ENCODE measurements around the gene FBLN7. TPM values are rescaled to one million over a fixed set of nuclear protein-coding genes. Genes with fewer than 3 reads are reported as not detected.
"Not testable (repeated sequence)": the region's sequence is repeated elsewhere in the genome, so short reads cannot be mapped to it uniquely, and the experiment has no call there.

FBLN7 gene
- total and polyA plus RNA-seq, 9 donors: 5.1 to 17.2 (median 11.7) TPM

GRCh38 chr2:112110966-112111365 lies 27.2 kb upstream of the FBLN7 start:
- peaks cover 10% of the 10 kb centered on the region for H3K9me3 ChIP-seq (replicated peaks; ENCODE audit: control insufficient read depth, low read depth, low read length)
- peaks cover 16% of the 10 kb centered on the region for H3K36me3 ChIP-seq (ENCODE audit: control insufficient read depth, insufficient read depth, low read length)
- no peaks in the 10 kb centered on the region for H3K4me1 ChIP-seq (ENCODE audit: control insufficient read depth, insufficient read depth, low read length)
- H3K4me3 ChIP-seq (ENCODE audit: low read length): no peak overlapping the region
- no CpG with 5 or more reads among the region's 1 CpG for WGBS (ENCODE audit: insufficient coverage)
- no peak overlapping the region for H3K27ac ChIP-seq (ENCODE audit: low read length)
- no peaks in the 10 kb centered on the region for H3K27me3 ChIP-seq (ENCODE audit: control insufficient read depth, insufficient read depth, low read length)
- no peak for DNase-seq

DNA sequence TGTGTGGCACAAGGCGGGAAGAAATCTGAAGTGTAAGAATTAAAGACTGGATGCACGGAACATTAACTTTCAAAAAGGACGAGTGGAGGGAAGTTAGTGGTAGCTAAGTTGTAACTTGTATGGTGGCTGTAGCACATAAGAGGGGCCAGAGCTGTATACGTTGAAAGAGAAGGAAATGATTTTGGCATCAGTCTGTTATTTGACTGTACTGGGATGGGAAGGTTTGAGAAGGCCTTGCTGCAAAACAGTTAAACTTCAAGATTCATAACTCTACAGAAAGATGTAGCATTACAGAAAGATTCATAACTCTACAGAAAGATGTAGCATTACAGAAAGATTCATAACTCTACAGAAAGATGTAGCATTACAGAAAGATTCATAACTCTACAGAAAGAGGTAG lies 24.8 kb upstream of the FBLN7 start:
- not testable (repeated sequence) for H3K27me3 ChIP-seq (ENCODE audit: control insufficient read depth, insufficient read depth, low read length); H3K27ac ChIP-seq (ENCODE audit: low read length); H3K9me3 ChIP-seq (replicated peaks; ENCODE audit: control insufficient read depth, low read depth, low read length); H3K4me1 ChIP-seq (ENCODE audit: control insufficient read depth, insufficient read depth, low read length); H3K4me3 ChIP-seq (ENCODE audit: low read length); DNase-seq
- WGBS (ENCODE audit: insufficient coverage): 88% methylated on average over 3 of the region's 4 CpGs
- H3K36me3 ChIP-seq (ENCODE audit: control insufficient read depth, insufficient read depth, low read length): peaks cover 18% of the 10 kb centered on the region

DNA sequence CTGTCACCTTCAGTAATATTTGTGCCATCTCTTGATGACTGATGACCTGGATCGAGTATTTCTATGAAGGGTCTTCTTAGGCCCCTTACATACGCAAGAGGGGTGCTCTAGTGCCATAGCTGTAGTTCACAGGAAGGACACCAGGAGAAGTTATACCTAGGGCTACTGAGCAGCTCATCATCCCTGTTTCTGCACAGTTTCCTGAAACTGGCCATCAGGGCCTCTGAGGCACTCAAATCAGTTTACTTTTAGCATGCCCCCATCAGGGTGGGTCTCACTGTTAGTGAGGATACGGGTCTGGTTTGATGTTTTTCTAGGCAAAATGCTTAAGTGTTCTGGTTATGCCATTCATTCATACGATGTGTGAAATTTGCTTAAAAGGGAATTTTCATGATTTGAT lies 20.0 kb upstream of the FBLN7 start:
- peaks cover 5% of the 10 kb centered on the region for H3K36me3 ChIP-seq (ENCODE audit: control insufficient read depth, insufficient read depth, low read length)
- H3K27ac ChIP-seq (ENCODE audit: low read length): no peak overlapping the region
- no peak for DNase-seq
- WGBS (ENCODE audit: insufficient coverage): 75% methylated on average over 2 of the region's 4 CpGs
- H3K4me3 ChIP-seq (ENCODE audit: low read length): no peak overlapping the region
- H3K27me3 ChIP-seq (ENCODE audit: control insufficient read depth, insufficient read depth, low read length): no peaks in the 10 kb centered on the region
- H3K4me1 ChIP-seq (ENCODE audit: control insufficient read depth, insufficient read depth, low read length): no peaks in the 10 kb centered on the region
- H3K9me3 ChIP-seq (replicated peaks; ENCODE audit: control insufficient read depth, low read depth, low read length): peaks cover 3% of the 10 kb centered on the region

GRCh38 chr2:112121682-112122254 lies 16.4 kb upstream of the FBLN7 start:
- no peak overlapping the region for H3K4me3 ChIP-seq (ENCODE audit: low read length)
- H3K36me3 ChIP-seq (ENCODE audit: control insufficient read depth, insufficient read depth, low read length): peaks cover 5% of the 10 kb centered on the region
- DNase-seq: peak; percentile 76
- no peaks in the 10 kb centered on the region for H3K27me3 ChIP-seq (ENCODE audit: control insufficient read depth, insufficient read depth, low read length)
- no peak overlapping the region for H3K27ac ChIP-seq (ENCODE audit: low read length)
- no peaks in the 10 kb centered on the region for H3K4me1 ChIP-seq (ENCODE audit: control insufficient read depth, insufficient read depth, low read length)
- peaks cover 9% of the 10 kb centered on the region for H3K9me3 ChIP-seq (replicated peaks; ENCODE audit: control insufficient read depth, low read depth, low read length)

GRCh38 chr2:112129060-112129459 lies 9.1 kb upstream of the FBLN7 start:
- no CpG with 5 or more reads among the region's 1 CpG for WGBS (ENCODE audit: insufficient coverage)
- no peaks in the 10 kb centered on the region for H3K36me3 ChIP-seq (ENCODE audit: control insufficient read depth, insufficient read depth, low read length)
- H3K27ac ChIP-seq (ENCODE audit: low read length): no peak overlapping the region
- no peak overlapping the region for H3K4me3 ChIP-seq (ENCODE audit: low read length)
- H3K9me3 ChIP-seq (replicated peaks; ENCODE audit: control insufficient read depth, low read depth, low read length): peaks cover 12% of the 10 kb centered on the region
- DNase-seq: no peak
- no peaks in the 10 kb centered on the region for H3K27me3 ChIP-seq (ENCODE audit: control insufficient read depth, insufficient read depth, low read length)
- no peaks in the 10 kb centered on the region for H3K4me1 ChIP-seq (ENCODE audit: control insufficient read depth, insufficient read depth, low read length)

GRCh38 chr2:112133344-112133743 lies 4.8 kb upstream of the FBLN7 start:
- peaks cover 7% of the 10 kb centered on the region for H3K9me3 ChIP-seq (replicated peaks; ENCODE audit: control insufficient read depth, low read depth, low read length)
- H3K36me3 ChIP-seq (ENCODE audit: control insufficient read depth, insufficient read depth, low read length): no peaks in the 10 kb centered on the region
- H3K4me3 ChIP-seq (ENCODE audit: low read length): no peak overlapping the region
- no peak for DNase-seq
- no peak overlapping the region for H3K27ac ChIP-seq (ENCODE audit: low read length)
- peaks cover 8% of the 10 kb centered on the region for H3K4me1 ChIP-seq (ENCODE audit: control insufficient read depth, insufficient read depth, low read length)
- H3K27me3 ChIP-seq (ENCODE audit: control insufficient read depth, insufficient read depth, low read length): peaks cover 4% of the 10 kb centered on the region

- H3K4me3 ChIP-seq (ENCODE audit: low read length): no peak overlapping the region
- DNase-seq: no peak
- H3K36me3 ChIP-seq (ENCODE audit: control insufficient read depth, insufficient read depth, low read length): no peaks in the 10 kb centered on the region
- WGBS (ENCODE audit: insufficient coverage): 83% methylated on average over 1 of the region's 4 CpGs
- H3K27ac ChIP-seq (ENCODE audit: low read length): no peak overlapping the region
- H3K4me1 ChIP-seq (ENCODE audit: control insufficient read depth, insufficient read depth, low read length): peaks cover 8% of the 10 kb centered on the region
- H3K27me3 ChIP-seq (ENCODE audit: control insufficient read depth, insufficient read depth, low read length): peaks cover 4% of the 10 kb centered on the region
- peaks cover 7% of the 10 kb centered on the region for H3K9me3 ChIP-seq (replicated peaks; ENCODE audit: control insufficient read depth, low read depth, low read length)
Measured at GRCh38 chr2:112134120-112134519, 4.1 kb upstream of the FBLN7 start.

- WGBS (ENCODE audit: insufficient coverage): 73% methylated on average over 3 of the region's 5 CpGs
- peaks cover 7% of the 10 kb centered on the region for H3K9me3 ChIP-seq (replicated peaks; ENCODE audit: control insufficient read depth, low read depth, low read length)
- H3K4me1 ChIP-seq (ENCODE audit: control insufficient read depth, insufficient read depth, low read length): peaks cover 9% of the 10 kb centered on the region
- H3K27ac ChIP-seq (ENCODE audit: low read length): no peak overlapping the region
- no peaks in the 10 kb centered on the region for H3K36me3 ChIP-seq (ENCODE audit: control insufficient read depth, insufficient read depth, low read length)
- peaks cover 9% of the 10 kb centered on the region for H3K27me3 ChIP-seq (ENCODE audit: control insufficient read depth, insufficient read depth, low read length)
- no peak overlapping the region for H3K4me3 ChIP-seq (ENCODE audit: low read length)
- no peak for DNase-seq
Measured at GRCh38 chr2:112136096-112136495, 2.1 kb upstream of the FBLN7 start.

GRCh38 chr2:112137516-112138158 lies 548 bp upstream of the FBLN7 start:
- 24% methylated on average over 10 of the region's 15 CpGs for WGBS (ENCODE audit: insufficient coverage)
- Histone ChIP-seq H3K27ac (ENCODE audit: low read length) (no peak overlapping the region), H3K4me3 (ENCODE audit: low read length) (peak overlapping the region; percentile 48), H3K9me3 (replicated peaks; ENCODE audit: control insufficient read depth, low read depth, low read length) (peaks cover 5% of the 10 kb centered on the region), H3K27me3 (ENCODE audit: control insufficient read depth, insufficient read depth, low read length) (peaks cover 9% of the 10 kb centered on the region), H3K4me1 (ENCODE audit: control insufficient read depth, insufficient read depth, low read length) (peaks cover 9% of the 10 kb centered on the region), H3K36me3 (ENCODE audit: control insufficient read depth, insufficient read depth, low read length) (no peaks in the 10 kb centered on the region)
- peak; percentile 38 for DNase-seq

DNA sequence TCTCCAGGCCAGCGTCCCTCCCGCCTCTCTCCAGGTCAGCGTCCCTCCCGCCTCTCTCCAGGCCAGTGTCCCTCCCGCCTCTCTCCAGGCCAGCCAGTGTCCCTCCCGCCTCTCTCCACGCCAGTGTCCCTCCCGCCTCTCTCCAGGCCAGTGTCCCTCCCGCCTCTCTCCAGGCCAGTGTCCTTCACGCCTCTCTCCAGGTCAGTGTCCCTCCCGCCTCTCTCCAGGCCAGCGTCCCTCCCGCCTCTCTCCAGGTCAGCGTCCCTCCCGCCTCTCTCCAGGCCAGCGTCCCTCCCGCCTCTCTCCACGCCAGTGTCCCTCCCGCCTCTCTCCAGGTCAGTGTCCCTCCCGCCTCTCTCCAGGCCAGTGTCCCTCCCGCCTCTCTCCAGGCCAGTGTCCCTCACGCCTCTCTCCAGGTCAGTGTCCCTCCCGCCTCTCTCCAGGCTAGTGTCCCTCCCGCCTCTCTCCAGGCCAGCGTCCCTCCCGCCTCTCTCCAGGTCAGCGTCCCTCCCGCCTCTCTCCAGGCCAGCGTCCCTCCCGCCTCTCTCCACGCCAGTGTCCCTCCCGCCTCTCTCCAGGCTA lies 939 bp downstream of the FBLN7 start:
- WGBS (ENCODE audit: insufficient coverage): 0% methylated on average over 3 of the region's 32 CpGs
- H3K4me1 ChIP-seq (ENCODE audit: control insufficient read depth, insufficient read depth, low read length); H3K27me3 ChIP-seq (ENCODE audit: control insufficient read depth, insufficient read depth, low read length); H3K27ac ChIP-seq (ENCODE audit: low read length); H3K36me3 ChIP-seq (ENCODE audit: control insufficient read depth, insufficient read depth, low read length); H3K9me3 ChIP-seq (replicated peaks; ENCODE audit: control insufficient read depth, low read depth, low read length): not testable (repeated sequence)
- peak overlapping the region; percentile 48 for H3K4me3 ChIP-seq (ENCODE audit: low read length)
- DNase-seq: peak; percentile 34

All from muscle of leg (tissue), 11 donors.